GM19035 (cell line): ENCODE results near the gene VPS35L.

Experiments
- ATAC-seq: cut with Tn5 transposase; IDR thresholded peaks from one replicate; pipeline ENCODE4 v1.9.1; 2021; ENCODE audit not compliant: unreplicated experiment

The VPS35L gene

GRCh38 chr16:19688396-19689024 is 133.0 kb downstream of the VPS35L start:
- ATAC-seq, result no peak

GRCh38 chr16:19689342-19689741 is 133.8 kb downstream of the VPS35L start:
- ATAC-seq, result no peak

GRCh38 chr16:19690196-19690595 is 134.7 kb downstream of the VPS35L start:
- no peak for ATAC-seq

DNA sequence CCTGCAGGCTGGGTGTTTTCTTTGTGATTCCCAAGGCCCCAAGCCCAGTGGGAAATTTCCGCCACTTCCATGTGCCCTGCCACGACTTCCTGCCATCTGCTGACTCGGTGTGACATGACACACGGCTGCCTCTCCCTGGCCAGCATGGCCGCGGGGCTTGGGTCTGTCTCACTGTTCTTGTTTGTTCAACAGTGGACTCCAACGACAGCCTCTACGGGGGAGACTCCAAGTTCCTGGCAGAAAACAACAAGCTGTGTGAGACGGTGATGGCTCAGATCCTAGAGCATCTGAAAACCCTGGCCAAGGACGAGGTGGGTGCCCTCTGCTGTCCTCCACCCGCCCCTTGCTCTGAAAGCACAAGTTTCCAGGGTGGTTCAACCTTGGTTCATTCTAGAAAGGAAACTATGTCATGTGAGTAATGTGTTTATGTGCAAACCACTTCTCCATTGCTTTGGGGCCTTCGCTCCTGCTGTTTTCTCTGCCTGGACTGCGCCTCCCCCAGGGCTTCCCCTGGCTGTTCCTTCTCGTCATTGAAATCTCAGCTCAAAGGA is 135.7 kb downstream of the VPS35L start:
- ATAC-seq, result no peak

- no peak for ATAC-seq
These were observed 139.5 kb downstream of the VPS35L start for GRCh38 chr16:19694989-19695388.

GRCh38 chr16:19696328-19696727 is 140.8 kb downstream of the VPS35L start:
- no peak for ATAC-seq

GRCh38 chr16:19696961-19697360 is 141.5 kb downstream of the VPS35L start:
- no peak for ATAC-seq

- no peak for ATAC-seq
These were observed 142.3 kb downstream of the VPS35L start for GRCh38 chr16:19697756-19698318.

- no peak for ATAC-seq
These were observed 143.3 kb downstream of the VPS35L start for GRCh38 chr16:19698480-19699465.

- no peak for ATAC-seq
These were observed 144.0 kb downstream of the VPS35L start for GRCh38 chr16:19699472-19699871.

GRCh38 chr16:19700319-19700781 is 144.8 kb downstream of the VPS35L start:
- ATAC-seq, result no peak

DNA sequence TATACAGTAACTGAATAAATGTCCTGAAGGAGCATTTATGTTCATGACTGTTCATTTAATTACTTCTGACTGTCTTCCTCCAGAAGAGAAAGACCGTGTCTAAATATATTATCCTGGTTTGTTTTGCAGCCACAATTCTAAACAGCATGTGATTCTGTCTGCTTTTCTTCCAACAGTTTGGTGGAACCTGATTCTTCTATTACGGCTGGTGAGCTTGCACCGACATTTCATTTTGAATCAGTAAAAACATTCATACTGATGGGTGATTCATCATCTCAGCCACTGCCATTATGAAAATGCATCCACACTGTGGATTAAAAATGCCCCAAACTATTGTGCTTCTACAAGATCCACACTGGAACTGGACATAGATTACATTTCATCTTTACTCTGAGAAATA is 145.6 kb downstream of the VPS35L start:
- ATAC-seq, result no peak

DNA sequence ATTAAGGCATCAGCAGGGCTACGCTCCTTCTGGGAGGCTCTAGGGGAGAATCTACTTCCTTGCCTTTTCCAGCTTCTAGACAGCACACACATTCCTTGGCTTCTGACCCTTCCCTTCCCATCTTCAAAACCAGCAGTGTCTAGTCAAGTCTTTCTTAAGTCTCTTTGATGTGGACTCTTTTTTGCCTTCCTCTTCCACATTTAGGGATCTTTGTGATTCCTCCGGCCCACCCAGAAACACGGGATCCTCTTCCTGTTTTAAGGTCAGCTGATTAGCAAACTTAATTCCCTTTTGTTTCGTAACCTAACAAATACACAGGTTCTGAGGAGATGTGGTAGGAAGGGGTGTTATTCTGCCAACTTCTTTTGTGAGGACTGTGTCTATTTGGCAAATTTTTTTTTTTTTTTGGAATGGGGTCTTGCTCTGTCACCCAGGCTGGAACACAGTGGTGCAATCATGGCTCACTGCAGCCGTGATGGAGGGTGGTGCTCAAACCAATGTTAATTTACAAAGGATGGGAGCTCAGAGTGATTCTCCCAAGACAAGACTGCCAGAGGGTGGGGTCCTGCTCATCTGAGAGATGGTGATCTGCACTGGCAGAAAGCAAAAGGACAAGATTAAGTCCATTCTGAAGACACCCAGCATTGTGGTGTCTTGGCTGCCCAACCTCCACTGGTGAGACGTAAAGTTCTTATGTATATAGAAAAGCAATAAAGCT is 147.8 kb downstream of the VPS35L start:
- no peak for ATAC-seq

DNA sequence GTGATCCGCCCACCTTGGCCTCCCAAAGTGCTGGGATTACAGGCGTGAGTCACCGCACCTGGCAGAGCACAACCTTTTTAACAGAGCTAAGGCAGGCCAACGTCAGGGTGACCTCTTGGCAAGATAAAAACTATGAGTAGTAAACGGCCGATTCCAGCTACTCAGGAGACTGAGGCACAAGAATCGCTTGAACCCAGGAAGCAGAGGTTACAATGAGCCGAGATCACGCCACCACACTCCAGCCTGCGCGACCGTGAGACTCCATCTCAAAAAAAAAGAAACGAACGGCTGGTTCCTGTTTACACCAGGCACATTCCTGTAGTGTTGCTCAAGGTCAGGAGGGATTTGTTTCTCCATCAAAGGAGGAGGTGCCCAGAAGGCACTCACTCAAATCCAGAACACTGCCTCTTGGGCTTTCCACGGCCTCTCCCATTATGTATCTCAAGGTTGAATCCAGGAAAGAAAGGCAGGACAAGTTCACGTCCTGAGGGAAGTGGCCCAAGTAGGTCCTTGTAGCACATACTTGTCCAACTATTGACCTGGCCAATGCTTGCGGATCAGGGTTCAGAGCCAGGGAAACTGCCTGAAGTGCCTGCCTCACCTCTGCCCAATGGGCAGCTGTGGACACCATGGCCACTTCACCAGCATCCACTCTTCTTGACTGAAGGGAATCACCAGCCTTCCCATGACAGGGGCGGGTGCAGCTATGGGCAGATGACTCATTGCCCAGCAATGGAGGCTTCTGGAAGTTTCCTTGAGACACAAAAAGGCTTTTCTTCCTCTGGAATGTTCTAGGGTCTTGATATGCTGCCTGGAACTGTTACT is 149.0 kb downstream of the VPS35L start:
- no peak for ATAC-seq

GRCh38 chr16:19705146-19705501 is 149.6 kb downstream of the VPS35L start:
- no peak for ATAC-seq

GRCh38 chr16:19705843-19706242 is 150.3 kb downstream of the VPS35L start:
- no peak for ATAC-seq

- no peak for ATAC-seq
These were observed 151.3 kb downstream of the VPS35L start for GRCh38 chr16:19706846-19707245.

DNA sequence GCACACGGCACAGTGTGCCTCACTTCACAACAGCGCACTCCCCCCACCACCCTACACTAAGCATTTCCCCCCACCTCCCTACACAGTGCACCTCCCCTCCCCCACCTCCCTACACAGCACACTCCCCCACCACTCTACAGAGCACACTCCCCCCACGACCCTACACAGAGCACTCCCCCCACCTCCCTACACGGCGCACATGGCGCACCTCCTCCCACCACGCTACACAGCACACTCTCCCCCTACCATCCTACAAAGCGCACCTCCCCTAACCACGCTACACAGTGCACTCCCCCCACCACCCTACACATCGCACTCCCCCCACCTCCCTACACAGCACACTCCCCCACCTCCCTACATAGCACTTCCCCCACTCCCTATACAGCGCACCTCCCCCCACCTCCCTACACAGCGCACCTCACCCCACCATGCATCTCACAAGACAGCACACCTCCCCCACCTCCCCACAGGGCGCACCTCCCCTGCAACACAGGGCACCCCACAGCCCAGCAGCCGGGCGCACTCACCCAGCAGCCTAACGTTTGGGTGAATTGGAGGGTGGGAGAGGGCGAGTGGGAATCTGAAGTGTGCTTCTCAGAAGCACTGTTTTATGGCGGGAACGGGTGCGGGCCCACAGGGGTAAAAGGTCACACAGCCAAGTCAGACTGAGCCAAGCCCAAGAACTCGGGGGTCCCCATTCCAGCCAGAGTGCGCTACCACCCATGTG is 152.2 kb downstream of the VPS35L start:
- ATAC-seq, result no peak
